ENCODE data around the gene ADGRG7. TPM values are rescaled to one million over a fixed set of nuclear protein-coding genes. Genes with fewer than 3 reads are reported as not detected.

Gene ADGRG7
- total and polyA plus RNA-seq, 10 donors = not detected

DNA sequence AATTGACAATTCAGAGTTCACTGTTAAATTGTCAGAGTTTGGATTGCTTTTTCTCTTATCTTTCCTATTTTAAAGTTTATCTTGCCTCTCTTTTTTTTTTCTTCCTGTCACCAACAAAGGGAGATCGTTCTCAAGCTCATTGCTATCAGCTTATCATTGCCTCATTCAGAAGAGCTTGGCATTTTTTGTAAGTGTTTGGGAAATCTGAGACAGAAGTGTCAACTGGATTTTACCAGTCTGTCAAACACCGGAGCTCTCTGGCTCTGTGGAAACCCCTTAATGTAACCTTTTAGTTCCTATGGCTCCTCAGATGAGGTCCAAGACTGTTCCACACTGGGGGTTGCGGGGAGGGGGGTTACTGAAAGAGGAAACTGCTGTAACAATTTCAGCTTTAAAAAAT, 89.3 kb downstream of the ADGRG7 start:
- DNase-seq = no peak
- Histone ChIP-seq H3K36me3 (no peaks in the 10 kb centered on the region), H3K9me3 (no peaks in the 10 kb centered on the region), H3K4me1 (no peaks in the 10 kb centered on the region), H3K27me3 (replicated peaks in 1 of 7) (peaks cover 0 to 10% (median 0%) of the 10 kb centered on the region in 7 donors), H3K4me3 (no peak overlapping the region), H3K27ac (no peak overlapping the region)
- TF ChIP-seq POLR2A (IDR thresholded peaks at IDR 0.05) = no peak
- no peak for TF ChIP-seq POLR2AphosphoS5 (IDR thresholded peaks at IDR 0.05)
- WGBS, 5 donors = 40 to 62% (median 53%) methylated on average over 3 of the region's 3 CpGs
- intact Hi-C loops (cut with DNase I; ENCODE audit: low total_unique reads) = no loop called here

DNA sequence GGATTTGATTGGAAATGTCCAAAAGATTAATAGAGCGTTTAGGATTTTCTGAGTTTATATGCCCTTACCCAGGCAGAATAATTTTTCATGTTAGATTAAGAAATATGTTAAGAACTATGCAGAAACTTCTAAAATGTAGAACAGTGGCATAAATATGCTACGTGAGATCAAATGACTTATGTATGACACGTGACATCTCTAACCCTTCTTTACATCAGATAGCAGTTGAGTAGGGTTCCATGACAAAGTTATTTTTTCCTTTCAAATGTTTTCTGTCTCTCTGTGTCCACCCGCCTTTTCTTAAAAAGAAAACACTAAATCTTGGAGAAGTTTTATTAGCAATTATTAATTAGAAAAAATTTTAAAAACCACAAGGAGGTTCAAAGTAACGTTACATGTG, 91.3 kb downstream of the ADGRG7 start:
- H3K27ac ChIP-seq = no peak overlapping the region
- no peak overlapping the region for H3K4me3 ChIP-seq
- peaks cover 0 to 6% (median 0%) of the 10 kb centered on the region in 7 donors for H3K27me3 ChIP-seq (replicated peaks in 1 of 7)
- 88 to 94% (median 90%) methylated on average over 5 of the region's 5 CpGs for WGBS, 5 donors
- H3K36me3 ChIP-seq = no peaks in the 10 kb centered on the region
- TF ChIP-seq POLR2A (IDR thresholded peaks at IDR 0.05) (no peak), POLR2AphosphoS5 (IDR thresholded peaks at IDR 0.05) (no peak)
- TF ChIP-seq, protein P1, sequence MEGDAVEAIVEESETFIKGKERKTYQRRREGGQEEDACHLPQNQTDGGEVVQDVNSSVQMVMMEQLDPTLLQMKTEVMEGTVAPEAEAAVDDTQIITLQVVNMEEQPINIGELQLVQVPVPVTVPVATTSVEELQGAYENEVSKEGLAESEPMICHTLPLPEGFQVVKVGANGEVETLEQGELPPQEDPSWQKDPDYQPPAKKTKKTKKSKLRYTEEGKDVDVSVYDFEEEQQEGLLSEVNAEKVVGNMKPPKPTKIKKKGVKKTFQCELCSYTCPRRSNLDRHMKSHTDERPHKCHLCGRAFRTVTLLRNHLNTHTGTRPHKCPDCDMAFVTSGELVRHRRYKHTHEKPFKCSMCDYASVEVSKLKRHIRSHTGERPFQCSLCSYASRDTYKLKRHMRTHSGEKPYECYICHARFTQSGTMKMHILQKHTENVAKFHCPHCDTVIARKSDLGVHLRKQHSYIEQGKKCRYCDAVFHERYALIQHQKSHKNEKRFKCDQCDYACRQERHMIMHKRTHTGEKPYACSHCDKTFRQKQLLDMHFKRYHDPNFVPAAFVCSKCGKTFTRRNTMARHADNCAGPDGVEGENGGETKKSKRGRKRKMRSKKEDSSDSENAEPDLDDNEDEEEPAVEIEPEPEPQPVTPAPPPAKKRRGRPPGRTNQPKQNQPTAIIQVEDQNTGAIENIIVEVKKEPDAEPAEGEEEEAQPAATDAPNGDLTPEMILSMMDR (IDR thresholded peaks at IDR 0.05 in 8 of 11, conservative IDR thresholded peaks at IDR 0.05 in 3 of 11) = no peak
- DNase-seq = no peak
- intact Hi-C loops (cut with DNase I; ENCODE audit: low total_unique reads) = no loop called here
- no peaks in the 10 kb centered on the region for H3K4me1 ChIP-seq
- no peaks in the 10 kb centered on the region for H3K9me3 ChIP-seq

DNA sequence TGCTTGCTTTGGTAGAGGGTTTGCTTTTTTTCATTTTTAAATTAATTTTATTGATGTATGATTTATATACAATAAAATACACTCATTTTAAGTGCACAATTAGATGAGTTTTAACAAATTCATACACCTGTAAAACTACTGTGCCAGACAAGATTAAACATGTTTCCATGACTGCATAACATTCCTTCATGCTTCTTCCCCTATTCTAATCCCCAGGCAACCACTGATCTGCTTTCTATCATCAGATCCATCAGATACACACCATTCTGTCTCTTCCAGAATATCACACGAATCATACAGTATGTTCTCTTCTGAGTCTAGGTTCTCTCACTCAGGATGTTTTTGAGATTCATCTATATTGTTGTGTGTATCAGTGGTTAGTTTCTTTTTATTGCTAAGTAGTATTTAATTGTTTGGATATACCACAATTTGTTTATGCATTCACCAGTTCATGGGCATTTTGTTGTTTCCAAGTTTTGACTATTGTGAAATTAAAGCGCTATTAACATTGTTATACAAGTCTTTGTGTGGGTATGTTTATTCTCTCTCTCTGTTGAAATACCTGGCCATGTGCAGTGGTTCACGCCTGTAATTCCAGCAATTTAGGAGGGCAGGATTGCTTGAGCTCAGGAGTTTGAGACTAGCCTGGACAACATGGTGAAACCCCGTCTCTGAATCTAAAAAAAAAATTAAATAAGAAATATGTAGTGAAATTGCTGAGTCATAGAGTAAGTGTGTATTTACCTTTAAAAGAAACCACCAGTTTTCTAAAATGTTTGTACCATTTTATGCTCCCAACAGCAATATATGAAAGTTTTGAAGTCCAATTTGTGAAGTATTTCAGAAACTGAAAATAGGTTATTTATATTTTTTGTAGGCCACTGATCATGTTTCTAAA, 92.9 kb downstream of the ADGRG7 start:
- no peaks in the 10 kb centered on the region for H3K4me1 ChIP-seq
- H3K9me3 ChIP-seq = no peaks in the 10 kb centered on the region
- TF ChIP-seq POLR2AphosphoS5 (IDR thresholded peaks at IDR 0.05) (no peak), POLR2A (IDR thresholded peaks at IDR 0.05) (no peak)
- TF ChIP-seq, protein P1 (IDR thresholded peaks at IDR 0.05 in 8 of 11, conservative IDR thresholded peaks at IDR 0.05 in 3 of 11) = no peak
- no peak overlapping the region for H3K4me3 ChIP-seq
- no peaks in the 10 kb centered on the region for H3K36me3 ChIP-seq
- no peak for DNase-seq
- H3K27me3 ChIP-seq (replicated peaks in 1 of 7) = peaks cover 0 to 10% (median 0%) of the 10 kb centered on the region in 7 donors
- 68 to 78% (median 72%) methylated on average over 4 of the region's 4 CpGs for WGBS, 5 donors
- intact Hi-C loops (cut with DNase I; ENCODE audit: low total_unique reads) = no loop called here
- H3K27ac ChIP-seq = no peak overlapping the region

DNA sequence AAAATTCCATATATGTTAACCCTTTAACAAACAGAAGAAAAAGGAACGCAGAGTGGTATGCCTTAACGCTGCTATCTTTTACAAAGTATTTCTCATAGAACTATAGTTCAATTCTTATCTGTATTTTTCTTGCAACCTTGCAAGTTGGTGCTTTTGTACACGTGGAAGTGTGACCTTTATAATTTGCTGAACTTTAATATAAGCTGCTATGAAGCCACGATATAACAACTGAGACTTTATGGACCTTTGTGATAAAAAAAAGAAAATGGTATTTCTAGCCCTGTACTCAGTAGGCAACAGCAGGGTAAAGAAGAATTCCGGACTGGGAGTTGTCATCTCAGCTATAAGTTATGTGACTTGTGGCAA, 93.6 kb downstream of the ADGRG7 start:
- no peak overlapping the region for H3K4me3 ChIP-seq
- no peak for TF ChIP-seq POLR2AphosphoS5 (IDR thresholded peaks at IDR 0.05)
- TF ChIP-seq POLR2A (IDR thresholded peaks at IDR 0.05) = no peak
- TF ChIP-seq, protein P1 (IDR thresholded peaks at IDR 0.05 in 8 of 11, conservative IDR thresholded peaks at IDR 0.05 in 3 of 11) = no peak
- intact Hi-C loops (cut with DNase I; ENCODE audit: low total_unique reads) = no loop called here
- H3K9me3 ChIP-seq = no peaks in the 10 kb centered on the region
- H3K36me3 ChIP-seq = no peaks in the 10 kb centered on the region
- DNase-seq = no peak
- no peaks in the 10 kb centered on the region for H3K4me1 ChIP-seq
- peaks cover 0 to 6% (median 0%) of the 10 kb centered on the region in 7 donors for H3K27me3 ChIP-seq (replicated peaks in 1 of 7)
- H3K27ac ChIP-seq = no peak overlapping the region
- 78 to 86% (median 85%) methylated on average over 5 of the region's 5 CpGs for WGBS, 5 donors

Data from spleen (tissue), 11 donors.